ENCODE measurements around the gene SCUBE2. TPM values are rescaled to one million over a fixed set of nuclear protein-coding genes. Genes with fewer than 3 reads are reported as not detected.

Gene SCUBE2
- total RNA-seq, 4 donors from 2014 or later = 0.24 to 3.6 (median 2.3) TPM

DNA sequence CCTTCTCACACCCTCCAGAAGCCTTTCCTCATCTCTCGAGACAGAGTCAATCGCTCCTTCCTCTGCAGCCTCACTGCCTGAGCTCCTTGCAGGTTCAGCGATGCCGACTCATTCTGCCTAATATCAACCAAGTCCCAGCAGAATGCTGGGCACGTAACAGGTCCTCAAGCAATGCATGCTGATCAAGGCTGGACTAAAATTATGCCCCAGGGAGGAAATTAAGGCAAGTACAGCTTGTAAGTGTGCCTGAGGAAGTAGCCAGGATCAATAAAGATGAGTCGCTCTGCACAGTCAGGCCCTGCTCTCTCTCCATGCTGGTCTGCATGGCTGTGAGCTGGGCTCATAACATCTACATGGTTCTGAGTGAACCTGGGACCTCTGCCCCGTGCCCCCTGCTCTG is 62.0 kb downstream of the SCUBE2 start:
- Histone ChIP-seq H3K4me3 (no peak overlapping the region), H3K27me3 (no peaks in the 10 kb centered on the region), H3K36me3 (no peaks in the 10 kb centered on the region), H3K4me1 (no peaks in the 10 kb centered on the region), H3K9me3 (no peaks in the 10 kb centered on the region), H3K27ac (no peak overlapping the region)
- no peak for DNase-seq
- no peak for TF ChIP-seq POLR2A (IDR thresholded peaks at IDR 0.05)
- ATAC-seq = no peak
- intact Hi-C loops (cut with DNase I; ENCODE audit: low total_unique reads) = no loop called here
- in situ Hi-C loops (cut with MboI; ENCODE audit: low sequenced_read_pairs in 4 of 4) = no loop called here

DNA sequence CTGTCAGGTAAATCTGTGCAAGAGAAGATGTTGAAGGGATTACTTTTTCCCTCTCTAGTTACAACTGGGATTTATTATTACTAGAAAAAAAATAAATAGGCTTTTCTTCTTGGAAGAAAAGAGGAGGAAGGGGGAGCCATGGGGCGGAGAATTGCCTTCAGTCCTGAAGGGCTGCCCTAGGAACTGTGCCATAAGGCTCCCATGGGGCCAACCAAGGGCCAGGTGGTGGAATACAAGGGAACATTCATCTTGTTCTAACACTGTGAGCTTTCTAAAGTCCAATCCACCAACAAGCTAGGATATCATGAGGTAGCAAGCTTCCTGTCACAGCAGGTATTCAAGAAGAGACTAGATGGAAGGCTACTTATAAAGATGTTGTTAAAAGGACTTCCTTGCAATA is 62.8 kb downstream of the SCUBE2 start:
- no peaks in the 10 kb centered on the region for H3K9me3 ChIP-seq
- H3K4me1 ChIP-seq = no peaks in the 10 kb centered on the region
- no peak overlapping the region for H3K4me3 ChIP-seq
- H3K27ac ChIP-seq = no peak overlapping the region
- intact Hi-C loops (cut with DNase I; ENCODE audit: low total_unique reads) = no loop called here
- no peaks in the 10 kb centered on the region for H3K27me3 ChIP-seq
- no peaks in the 10 kb centered on the region for H3K36me3 ChIP-seq
- no peak for DNase-seq
- no peak for ATAC-seq
- TF ChIP-seq, protein P1, sequence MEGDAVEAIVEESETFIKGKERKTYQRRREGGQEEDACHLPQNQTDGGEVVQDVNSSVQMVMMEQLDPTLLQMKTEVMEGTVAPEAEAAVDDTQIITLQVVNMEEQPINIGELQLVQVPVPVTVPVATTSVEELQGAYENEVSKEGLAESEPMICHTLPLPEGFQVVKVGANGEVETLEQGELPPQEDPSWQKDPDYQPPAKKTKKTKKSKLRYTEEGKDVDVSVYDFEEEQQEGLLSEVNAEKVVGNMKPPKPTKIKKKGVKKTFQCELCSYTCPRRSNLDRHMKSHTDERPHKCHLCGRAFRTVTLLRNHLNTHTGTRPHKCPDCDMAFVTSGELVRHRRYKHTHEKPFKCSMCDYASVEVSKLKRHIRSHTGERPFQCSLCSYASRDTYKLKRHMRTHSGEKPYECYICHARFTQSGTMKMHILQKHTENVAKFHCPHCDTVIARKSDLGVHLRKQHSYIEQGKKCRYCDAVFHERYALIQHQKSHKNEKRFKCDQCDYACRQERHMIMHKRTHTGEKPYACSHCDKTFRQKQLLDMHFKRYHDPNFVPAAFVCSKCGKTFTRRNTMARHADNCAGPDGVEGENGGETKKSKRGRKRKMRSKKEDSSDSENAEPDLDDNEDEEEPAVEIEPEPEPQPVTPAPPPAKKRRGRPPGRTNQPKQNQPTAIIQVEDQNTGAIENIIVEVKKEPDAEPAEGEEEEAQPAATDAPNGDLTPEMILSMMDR (IDR thresholded peaks at IDR 0.05 in 4 of 5, conservative IDR thresholded peaks at IDR 0.05 in 1 of 5) = no peak
- no peak for TF ChIP-seq POLR2A (IDR thresholded peaks at IDR 0.05)
- in situ Hi-C loops (cut with MboI; ENCODE audit: low sequenced_read_pairs in 4 of 4) = no loop called here

DNA sequence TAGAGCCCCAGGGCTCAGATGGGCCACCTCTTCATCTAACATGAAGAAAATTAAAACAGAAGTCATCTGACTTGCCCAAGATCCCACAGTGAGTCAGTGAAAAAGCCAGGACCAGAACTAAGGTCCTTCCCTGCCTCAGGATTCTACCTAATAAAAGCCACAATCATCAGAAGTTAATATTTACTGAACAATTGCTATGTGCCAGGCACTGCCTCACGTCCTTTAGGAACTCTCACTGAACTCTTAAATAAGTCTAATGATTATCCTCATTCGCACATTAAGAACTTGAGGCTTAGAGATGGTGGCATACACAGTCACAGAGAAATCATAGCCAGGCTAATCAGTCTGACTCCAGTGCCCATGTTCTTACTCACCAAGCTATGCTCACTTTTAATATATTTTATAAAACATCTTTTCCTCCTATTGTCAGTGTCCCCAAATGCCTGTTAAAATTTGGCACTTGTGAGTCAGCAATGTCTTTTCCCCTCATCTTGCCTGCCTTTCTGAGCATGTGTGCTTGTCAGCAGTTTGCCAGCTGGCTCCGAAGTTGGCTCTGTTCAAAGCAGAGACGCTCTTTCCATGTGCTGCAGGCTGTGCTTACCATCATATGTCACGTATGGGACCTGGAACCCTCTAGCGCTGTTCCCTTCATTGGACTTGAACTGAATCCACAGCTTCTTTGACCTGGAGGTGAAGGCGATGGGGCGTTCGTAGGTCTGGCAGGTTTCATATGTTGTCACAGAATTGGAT is 66.1 kb downstream of the SCUBE2 start:
- ATAC-seq = no peak
- DNase-seq = no peak
- intact Hi-C loops (cut with DNase I; ENCODE audit: low total_unique reads) = no loop called here
- H3K27ac ChIP-seq = no peak overlapping the region
- no peaks in the 10 kb centered on the region for H3K9me3 ChIP-seq
- H3K36me3 ChIP-seq = no peaks in the 10 kb centered on the region
- in situ Hi-C loops (cut with MboI; ENCODE audit: low sequenced_read_pairs in 4 of 4) = no loop called here
- no peaks in the 10 kb centered on the region for H3K4me1 ChIP-seq
- H3K27me3 ChIP-seq = no peaks in the 10 kb centered on the region
- H3K4me3 ChIP-seq = no peak overlapping the region
- TF ChIP-seq, protein P1 (IDR thresholded peaks at IDR 0.05 in 4 of 5, conservative IDR thresholded peaks at IDR 0.05 in 1 of 5) = no peak
- TF ChIP-seq POLR2A (IDR thresholded peaks at IDR 0.05) = no peak

DNA sequence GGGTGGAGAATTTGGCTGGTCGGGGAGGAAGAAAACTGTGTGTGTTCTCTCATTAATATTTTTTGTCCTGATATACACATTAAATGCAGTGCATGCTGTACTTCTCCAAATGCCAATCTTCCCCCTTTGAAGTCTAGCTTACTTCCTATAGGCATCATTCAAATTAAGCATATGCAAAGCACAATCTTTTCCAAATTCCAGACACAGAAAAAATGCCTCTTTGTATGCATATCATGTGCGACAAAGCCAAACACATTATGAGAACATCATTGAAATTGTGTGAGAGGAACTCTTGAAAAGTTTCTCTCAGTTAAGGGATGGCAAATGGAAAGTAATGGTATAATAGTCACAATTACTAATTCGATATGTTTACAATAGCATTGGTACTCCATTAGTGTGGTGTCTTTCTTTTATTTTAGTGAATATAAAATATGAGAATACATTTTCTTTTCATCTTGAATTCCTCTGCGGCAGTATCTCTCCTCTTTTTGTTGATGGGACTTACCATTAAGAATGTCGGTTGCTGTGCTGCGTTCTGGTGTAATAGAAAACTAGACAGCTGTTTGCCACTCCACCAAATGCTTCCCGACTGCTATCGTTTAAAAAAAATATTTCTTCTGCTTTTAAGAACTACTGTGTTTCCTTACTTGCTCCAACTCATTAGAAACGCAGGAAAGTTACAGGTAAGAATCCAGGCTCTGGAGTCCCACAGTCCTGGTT is 68.3 kb downstream of the SCUBE2 start:
- intact Hi-C loops (cut with DNase I; ENCODE audit: low total_unique reads) = no loop called here
- Histone ChIP-seq H3K27me3 (no peaks in the 10 kb centered on the region), H3K36me3 (no peaks in the 10 kb centered on the region), H3K4me3 (no peak overlapping the region), H3K9me3 (no peaks in the 10 kb centered on the region), H3K4me1 (no peaks in the 10 kb centered on the region), H3K27ac (no peak overlapping the region)
- no peak for DNase-seq
- in situ Hi-C loops (cut with MboI; ENCODE audit: low sequenced_read_pairs in 4 of 4) = loop anchor here in 2 of 4 donors (25.0 kb wide), 1 partner anchor 464 kb away; no protein-coding TSS in a partner anchor
- no peak for TF ChIP-seq POLR2A (IDR thresholded peaks at IDR 0.05)
- TF ChIP-seq, protein P1 (IDR thresholded peaks at IDR 0.05 in 4 of 5, conservative IDR thresholded peaks at IDR 0.05 in 1 of 5) = no peak
- no peak for ATAC-seq

DNA sequence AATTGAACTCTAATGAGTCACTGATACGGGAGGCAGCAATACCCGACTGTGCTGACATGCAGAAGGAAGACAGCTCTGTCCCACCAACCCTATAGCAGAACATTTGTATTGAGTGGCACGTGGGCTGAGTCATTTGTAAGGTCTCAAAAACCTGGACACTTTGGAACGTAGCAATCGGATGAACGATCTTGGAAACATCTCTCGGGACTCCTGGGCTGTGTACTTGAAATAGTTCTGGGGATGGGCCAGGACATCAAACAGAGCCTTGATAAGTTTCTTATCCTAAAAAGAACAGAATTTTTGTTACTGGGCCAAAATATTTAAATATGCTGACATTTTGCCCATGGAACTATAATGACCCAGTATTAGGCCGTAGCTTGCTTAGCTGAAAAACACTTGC is 70.5 kb downstream of the SCUBE2 start:
- no peaks in the 10 kb centered on the region for H3K27me3 ChIP-seq
- no peaks in the 10 kb centered on the region for H3K9me3 ChIP-seq
- H3K4me1 ChIP-seq = peaks cover 0 to 13% of the 10 kb centered on the region in 2 donors
- no peak for DNase-seq
- TF ChIP-seq POLR2A (IDR thresholded peaks at IDR 0.05) = no peak
- TF ChIP-seq, protein P1 (IDR thresholded peaks at IDR 0.05 in 4 of 5, conservative IDR thresholded peaks at IDR 0.05 in 1 of 5) = no peak
- H3K4me3 ChIP-seq = no peak overlapping the region
- no peak overlapping the region for H3K27ac ChIP-seq
- H3K36me3 ChIP-seq = no peaks in the 10 kb centered on the region
- no peak for ATAC-seq
- intact Hi-C loops (cut with DNase I; ENCODE audit: low total_unique reads) = no loop called here
- in situ Hi-C loops (cut with MboI; ENCODE audit: low sequenced_read_pairs in 4 of 4) = loop anchor here in 2 of 4 donors (25.0 kb wide), 1 partner anchor 466 kb away; no protein-coding TSS in a partner anchor
